Loucy (cell line): Measurements from ENCODE around the gene EMC1.
"Not testable (repeated sequence)": the region's sequence is repeated elsewhere in the genome, so short reads cannot be mapped to it uniquely, and the experiment has no call there.

ENCODE experiments used
- H2AFZ ChIP-seq: fragments of 200-600 bp; sonication (generic); 2 replicates; pipeline ENCODE4 v1.6.0; 2016; ENCODE audit warnings: antibody characterized with exemption, mild to moderate bottlenecking, low read length, moderate library complexity
- H3F3A ChIP-seq: fragments of 200-600 bp; 2 replicates; pipeline ENCODE4 v1.6.0; 2016; ENCODE audit warnings: antibody characterized with exemption, low read depth, mild to moderate bottlenecking
- H3K27me3 ChIP-seq: fragments of 200-600 bp; sonication (generic); 2 replicates; pipeline ENCODE4 v1.6.1; 2014; ENCODE audit warnings: low read length, mild to moderate bottlenecking; ENCODE audit not compliant: insufficient read depth, poor library complexity, severe bottlenecking
- H3K36me3 ChIP-seq: fragments of 200-600 bp; sonication (generic); 2 replicates; pipeline ENCODE4 v1.6.1; 2016; ENCODE audit warnings: low read length; ENCODE audit not compliant: insufficient read depth
- H3K4me1 ChIP-seq: fragments of 200-600 bp; sonication (generic); 2 replicates; pipeline ENCODE4 v1.5.1; 2014; ENCODE audit warnings: low read length, mild to moderate bottlenecking; ENCODE audit not compliant: insufficient read depth, poor library complexity, severe bottlenecking
- H3K4me2 ChIP-seq: fragments of 200-600 bp; sonication (generic); 2 replicates; pipeline ENCODE4 v1.6.0; 2014; ENCODE audit warnings: antibody characterized with exemption, low read length, low read depth, mild to moderate bottlenecking; ENCODE audit not compliant: poor library complexity, severe bottlenecking
- H3K4me3 ChIP-seq: fragments of 200-600 bp; sonication (generic); 2 replicates; pipeline ENCODE4 v1.5.1; 2014; ENCODE audit warnings: low read length, mild to moderate bottlenecking, mixed read lengths; ENCODE audit not compliant: poor library complexity, severe bottlenecking
- H3K79me2 ChIP-seq: fragments of 200-600 bp; sonication (generic); 2 replicates; pipeline ENCODE4 v1.6.1; 2014; ENCODE audit warnings: low read length; ENCODE audit not compliant: insufficient read depth
- H3K9ac ChIP-seq: fragments of 200-600 bp; sonication (generic); 2 replicates; pipeline ENCODE4 v1.6.0; 2014; ENCODE audit warnings: mild to moderate bottlenecking, low read depth, low read length, moderate library complexity; ENCODE audit not compliant: poor library complexity, severe bottlenecking
- H3K9me2 ChIP-seq: fragments of 200-600 bp; sonication (generic); replicated peaks from 2 replicates; pipeline ENCODE4 v1.6.1; 2016; ENCODE audit warnings: low read depth, low read length, mixed read lengths
- H3K9me3 ChIP-seq: fragments of 200-600 bp; sonication (generic); 2 replicates; pipeline ENCODE4 v1.6.1; 2014; ENCODE audit warnings: mild to moderate bottlenecking, antibody characterized with exemption, low read length, low read depth; ENCODE audit not compliant: insufficient read depth
- H4K20me1 ChIP-seq: fragments of 200-600 bp; sonication (generic); 2 replicates; pipeline ENCODE4 v1.6.0; 2014; ENCODE audit warnings: antibody characterized with exemption, low read length, mild to moderate bottlenecking; ENCODE audit not compliant: insufficient read depth, poor library complexity, severe bottlenecking
- CTCF ChIP-seq: fragments of 200-600 bp; sonication (generic); conservative IDR thresholded peaks from 2 replicates; pipeline ENCODE4 v1.5.1; 2014; ENCODE audit warnings: mild to moderate bottlenecking, antibody characterized with exemption, low read length
- EZH2phosphoT487 ChIP-seq: fragments of 200-600 bp; IDR thresholded peaks from 2 replicates; pipeline ENCODE4 v1.6.1; 2018; ENCODE audit warnings: antibody characterized with exemption, mild to moderate bottlenecking, moderate library complexity, borderline replicate concordance

The EMC1 gene

GRCh38 chr1:19260211-19261138 lies 9.2 kb upstream of the EMC1 start:
- TF ChIP-seq CTCF = no peak
- no peak for TF ChIP-seq EZH2phosphoT487
- H3K9ac ChIP-seq = no peak overlapping the region
- H3K27me3 ChIP-seq = no peaks in the 10 kb centered on the region
- H3K4me2 ChIP-seq = no peak overlapping the region
- H4K20me1 ChIP-seq = no peaks in the 10 kb centered on the region
- peaks cover 46% of the 10 kb centered on the region; the same call in 1 of the 2 replicates for H3K36me3 ChIP-seq
- 0 out of 2 replicates have a peak, but pooled peaks cover 1% of the 10 kb centered on the region for H3K79me2 ChIP-seq
- no peaks in the 10 kb centered on the region for H3K9me3 ChIP-seq
- no peaks in the 10 kb centered on the region for H3K4me1 ChIP-seq
- H3F3A ChIP-seq = no peaks in the 10 kb centered on the region
- H2AFZ ChIP-seq = no peak overlapping the region
- H3K9me2 ChIP-seq = no peaks in the 10 kb centered on the region
- H3K4me3 ChIP-seq = no peak overlapping the region

GRCh38 chr1:19258353-19258752 lies 7.0 kb upstream of the EMC1 start:
- Histone ChIP-seq H3K79me2 (peaks cover 21% of the 10 kb centered on the region), H3K9me2 (no peaks in the 10 kb centered on the region), H3F3A (no peaks in the 10 kb centered on the region), H3K27me3 (no peaks in the 10 kb centered on the region), H3K9me3 (no peaks in the 10 kb centered on the region), H4K20me1 (peaks cover 3% of the 10 kb centered on the region), H3K4me1 (peaks cover 9% of the 10 kb centered on the region), H2AFZ (no peak overlapping the region), H3K4me3 (no peak overlapping the region), H3K9ac (no peak overlapping the region), H3K36me3 (peaks cover 46% of the 10 kb centered on the region; the same call in 1 of the 2 replicates), H3K4me2 (no peak overlapping the region)
- TF ChIP-seq CTCF (no peak), EZH2phosphoT487 (no peak)

GRCh38 chr1:19257178-19257914 lies 6.0 kb upstream of the EMC1 start:
- no peaks in the 10 kb centered on the region for H3K27me3 ChIP-seq
- peaks cover 6% of the 10 kb centered on the region for H4K20me1 ChIP-seq
- no peaks in the 10 kb centered on the region for H3F3A ChIP-seq
- H3K79me2 ChIP-seq = peaks cover 31% of the 10 kb centered on the region
- H3K4me1 ChIP-seq = peaks cover 17% of the 10 kb centered on the region
- no peak overlapping the region for H3K9ac ChIP-seq
- H3K4me3 ChIP-seq = no peak overlapping the region
- no peak overlapping the region for H3K4me2 ChIP-seq
- peaks cover 46% of the 10 kb centered on the region; the same call in 1 of the 2 replicates for H3K36me3 ChIP-seq
- no peak overlapping the region for H2AFZ ChIP-seq
- no peaks in the 10 kb centered on the region for H3K9me3 ChIP-seq
- H3K9me2 ChIP-seq = no peaks in the 10 kb centered on the region
- TF ChIP-seq EZH2phosphoT487 (no peak), CTCF (no peak)

GRCh38 chr1:19256301-19256700 lies 5.0 kb upstream of the EMC1 start:
- H3K4me2 ChIP-seq = not testable (repeated sequence)
- peaks cover 46% of the 10 kb centered on the region; the same call in 1 of the 2 replicates for H3K36me3 ChIP-seq

More at GRCh38 chr1:19256301-19256700, 5.0 kb upstream of the EMC1 start:
- not testable (repeated sequence) for H3K27me3 ChIP-seq, H3F3A ChIP-seq, H3K9ac ChIP-seq, H2AFZ ChIP-seq, H3K9me2 ChIP-seq, H3K9me3 ChIP-seq, H3K4me3 ChIP-seq
- H4K20me1 ChIP-seq = peaks cover 12% of the 10 kb centered on the region
- H3K79me2 ChIP-seq = peaks cover 39% of the 10 kb centered on the region
- H3K4me1 ChIP-seq = peaks cover 17% of the 10 kb centered on the region
